ACC112 (cell line): ENCODE measurements around the gene C19orf85.
"Not testable (repeated sequence)": the region's sequence is repeated elsewhere in the genome, so short reads cannot be mapped to it uniquely, and the experiment has no call there.

Experiments used
- H2AFZ ChIP-seq: fragments of 200-600 bp; sonication (generic); one replicate; pipeline ENCODE4 v1.6.0; 2017; ENCODE audit warnings: antibody characterized with exemption, low read length; ENCODE audit not compliant: unreplicated experiment
- H3K27ac ChIP-seq: fragments of 200-600 bp; sonication (generic); 2 replicates; pipeline ENCODE4 v1.5.1; 2014; ENCODE audit warnings: low read depth, mild to moderate bottlenecking, antibody characterized with exemption, low read length, moderate library complexity
- H3K27me3 ChIP-seq: fragments of 200-600 bp; sonication (generic); 2 replicates; pipeline ENCODE4 v1.6.1; 2014; ENCODE audit warnings: mild to moderate bottlenecking, antibody characterized with exemption, low read length, moderate library complexity, mixed read lengths; ENCODE audit not compliant: insufficient read depth
- H3K36me3 ChIP-seq: fragments of 200-600 bp; sonication (generic); 2 replicates; pipeline ENCODE4 v1.6.1; 2016; ENCODE audit warnings: mild to moderate bottlenecking, antibody characterized with exemption, low read length, moderate library complexity, mixed read lengths; ENCODE audit not compliant: insufficient read depth
- H3K4me1 ChIP-seq: fragments of 200-600 bp; sonication (generic); one replicate; pipeline ENCODE4 v1.6.1; 2016; ENCODE audit warnings: low read length, mixed read lengths; ENCODE audit not compliant: insufficient read depth, unreplicated experiment, control insufficient read depth
- H3K4me3 ChIP-seq: fragments of 200-600 bp; sonication (generic); 2 replicates; pipeline ENCODE4 v1.5.1; 2014; ENCODE audit warnings: mild to moderate bottlenecking, low read depth, low read length
- H3K79me2 ChIP-seq: fragments of 200-600 bp; sonication (generic); one replicate; pipeline ENCODE4 v1.6.0; 2016; ENCODE audit warnings: low read length; ENCODE audit not compliant: control insufficient read depth, unreplicated experiment, insufficient read depth

The C19orf85 gene

DNA sequence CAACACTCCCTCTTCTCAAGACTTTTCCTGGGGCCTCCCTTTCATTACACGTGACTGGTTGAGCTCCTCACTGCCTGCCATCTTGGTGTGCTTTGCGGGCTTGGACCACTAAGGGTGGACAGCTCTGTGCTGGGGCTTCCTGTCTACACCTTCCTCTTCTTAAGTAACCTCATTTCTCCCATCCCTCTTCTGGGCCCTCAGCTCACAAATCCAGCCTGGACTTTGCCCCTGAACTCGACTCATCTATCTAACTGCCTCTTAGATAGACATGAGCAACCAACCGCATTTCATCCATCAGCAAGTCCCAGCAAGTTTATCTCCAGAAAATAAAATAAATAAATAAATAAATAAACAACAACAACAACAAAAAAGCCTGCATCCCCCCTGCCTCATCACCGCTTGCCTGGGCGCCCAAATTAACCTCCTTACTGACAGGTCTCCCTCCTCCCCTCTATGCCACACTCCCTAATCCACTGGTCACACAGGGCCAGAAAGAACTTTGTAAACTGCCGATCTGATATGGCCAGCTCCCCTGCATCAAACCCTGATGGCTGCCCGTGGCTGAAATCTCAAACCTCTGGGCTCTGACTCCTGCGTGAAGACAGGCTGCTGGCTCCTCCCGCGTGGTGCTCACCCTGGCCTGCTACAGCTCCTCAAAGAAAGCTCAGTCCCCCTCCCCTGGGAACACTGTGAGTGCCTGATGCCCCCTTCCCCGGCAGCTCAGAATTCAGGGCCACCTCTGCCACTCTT is 10.9 kb downstream of the C19orf85 start:
- H3K79me2 ChIP-seq, result no peaks in the 10 kb centered on the region
- peaks cover 25% of the 10 kb centered on the region for H3K27me3 ChIP-seq
- no peaks in the 10 kb centered on the region for H3K36me3 ChIP-seq
- no peaks in the 10 kb centered on the region for H3K4me1 ChIP-seq
- no peak overlapping the region for H3K27ac ChIP-seq
- H2AFZ ChIP-seq, result no peak overlapping the region
- no peak overlapping the region for H3K4me3 ChIP-seq

GRCh38 chr19:55452749-55453346 is 11.7 kb downstream of the C19orf85 start:
- no peak overlapping the region for H3K27ac ChIP-seq

GRCh38 chr19:55451965-55452748 is 12.4 kb downstream of the C19orf85 start:
- Histone ChIP-seq H3K36me3 (no peaks in the 10 kb centered on the region), H3K4me3 (0 out of 2 replicates have a peak overlapping the region, but pooled peaks have one; percentile 9), H3K4me1 (no peaks in the 10 kb centered on the region), H3K27me3 (peaks cover 27% of the 10 kb centered on the region), H3K27ac (no peak overlapping the region), H3K79me2 (no peaks in the 10 kb centered on the region), H2AFZ (no peak overlapping the region)

More at GRCh38 chr19:55452749-55453346, 11.7 kb downstream of the C19orf85 start:
- Histone ChIP-seq H3K27me3 (peaks cover 25% of the 10 kb centered on the region), H3K4me3 (no peak overlapping the region), H3K4me1 (no peaks in the 10 kb centered on the region), H2AFZ (no peak overlapping the region), H3K36me3 (no peaks in the 10 kb centered on the region), H3K79me2 (no peaks in the 10 kb centered on the region)

DNA sequence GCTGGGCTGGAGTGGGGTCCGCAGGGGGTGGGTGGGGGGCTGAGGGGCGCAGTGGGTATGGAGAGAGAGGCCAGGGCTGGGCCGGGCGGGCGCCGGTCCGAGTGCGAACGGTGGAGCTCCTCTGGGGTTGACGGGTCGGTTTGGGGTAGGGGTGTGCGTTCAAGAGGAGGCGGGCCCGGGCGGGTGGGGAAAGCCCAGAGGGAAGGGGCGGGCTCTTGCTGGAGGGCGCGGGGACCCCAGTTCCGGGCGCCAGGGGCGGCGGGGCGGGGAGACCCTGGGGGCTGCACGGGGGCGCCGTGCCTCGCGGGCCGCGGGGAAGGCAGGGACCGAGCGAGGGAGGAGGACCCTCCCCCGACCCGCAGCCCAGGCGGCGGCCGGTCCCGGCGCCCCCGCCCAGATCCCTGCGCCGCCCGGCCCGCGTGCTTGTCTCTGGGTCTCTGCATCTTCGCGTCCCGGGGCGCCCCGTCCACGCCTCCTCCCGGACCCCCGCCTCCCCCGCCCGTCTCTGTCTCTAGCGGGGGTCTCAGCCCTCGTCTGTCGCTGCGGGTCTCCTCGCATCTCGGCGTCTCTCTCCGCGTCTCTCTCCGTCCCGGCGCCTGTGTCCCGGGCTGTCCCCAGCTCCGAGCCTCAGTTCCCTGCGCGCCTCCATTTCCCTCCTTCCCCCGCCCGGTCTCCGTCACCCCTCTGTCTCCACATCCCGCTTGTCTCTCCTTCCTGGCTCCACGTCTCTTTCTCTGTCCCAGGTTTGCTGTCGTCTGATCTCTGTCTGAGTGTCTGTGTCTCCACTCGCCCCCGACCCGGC is 13.2 kb downstream of the C19orf85 start:
- H3K36me3 ChIP-seq, result no peaks in the 10 kb centered on the region
- H3K4me3 ChIP-seq, result peak overlapping the region; percentile 9; the same call in 1 of the 2 replicates
- peaks cover 30% of the 10 kb centered on the region for H3K27me3 ChIP-seq
- H3K79me2 ChIP-seq, result no peaks in the 10 kb centered on the region
- H2AFZ ChIP-seq, result no peak overlapping the region
- no peak overlapping the region for H3K27ac ChIP-seq
- no peaks in the 10 kb centered on the region for H3K4me1 ChIP-seq

DNA sequence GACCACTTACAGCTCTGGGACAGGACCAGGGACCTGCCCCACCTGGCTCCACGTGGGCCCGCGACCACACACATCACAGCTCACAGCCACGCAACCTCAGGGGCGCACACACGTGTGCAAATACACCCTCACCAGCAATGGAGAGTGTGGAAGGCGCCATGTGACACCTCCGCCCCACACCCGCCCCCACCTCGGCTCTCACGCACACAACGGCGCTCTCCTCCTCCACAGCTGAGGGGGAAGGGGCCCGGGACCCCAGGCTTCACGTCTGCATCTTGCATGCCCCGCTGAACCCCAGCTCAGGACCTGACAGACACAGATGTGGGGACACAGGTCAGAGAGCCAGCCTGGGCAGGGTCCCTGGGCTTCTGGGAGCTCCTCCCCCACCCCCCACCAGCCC is 15.1 kb downstream of the C19orf85 start:
- H2AFZ ChIP-seq, result no peak overlapping the region
- no peaks in the 10 kb centered on the region for H3K36me3 ChIP-seq
- H3K4me1 ChIP-seq, result no peaks in the 10 kb centered on the region
- no peaks in the 10 kb centered on the region for H3K79me2 ChIP-seq
- H3K27ac ChIP-seq, result no peak overlapping the region
- H3K27me3 ChIP-seq, result peaks cover 39% of the 10 kb centered on the region
- no peak overlapping the region for H3K4me3 ChIP-seq

- not testable (repeated sequence) for H3K36me3 ChIP-seq, H3K4me1 ChIP-seq, H2AFZ ChIP-seq, H3K4me3 ChIP-seq, H3K79me2 ChIP-seq, H3K27ac ChIP-seq
- peaks cover 52% of the 10 kb centered on the region for H3K27me3 ChIP-seq
These were observed 16.4 kb downstream of the C19orf85 start for GRCh38 chr19:55448175-55448490.

GRCh38 chr19:55447421-55448174 is 17.0 kb downstream of the C19orf85 start:
- no peak overlapping the region for H3K27ac ChIP-seq
- no peaks in the 10 kb centered on the region for H3K4me1 ChIP-seq
- no peak overlapping the region for H2AFZ ChIP-seq
- H3K36me3 ChIP-seq, result no peaks in the 10 kb centered on the region
- H3K4me3 ChIP-seq, result no peak overlapping the region
- H3K27me3 ChIP-seq, result peaks cover 54% of the 10 kb centered on the region
- no peaks in the 10 kb centered on the region for H3K79me2 ChIP-seq

- Histone ChIP-seq H3K4me3 (no peak overlapping the region), H3K4me1 (no peaks in the 10 kb centered on the region), H3K79me2 (no peaks in the 10 kb centered on the region), H2AFZ (no peak overlapping the region), H3K36me3 (no peaks in the 10 kb centered on the region), H3K27ac (no peak overlapping the region), H3K27me3 (peaks cover 55% of the 10 kb centered on the region)
These were observed 18.5 kb downstream of the C19orf85 start for GRCh38 chr19:55446060-55446459.

DNA sequence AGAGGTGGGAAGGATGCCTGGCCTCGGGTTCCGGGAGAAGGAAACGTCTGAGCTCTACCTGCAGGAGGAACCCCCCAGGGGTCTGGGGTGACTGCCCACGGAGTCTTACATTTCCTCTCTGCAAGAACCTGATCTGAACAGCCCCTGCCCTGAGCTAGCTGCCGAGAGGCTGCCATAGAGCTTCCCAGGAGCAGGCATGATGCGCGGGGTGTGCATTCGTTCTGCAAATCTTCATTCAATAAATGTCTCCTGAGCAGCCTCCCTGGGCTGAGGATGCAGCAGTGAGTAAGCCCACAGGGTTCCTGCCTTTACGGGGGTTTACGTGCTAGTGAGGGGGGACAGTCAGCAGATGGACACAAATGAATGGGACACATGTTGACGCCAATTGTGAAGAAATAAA is 19.9 kb downstream of the C19orf85 start:
- H3K27me3 ChIP-seq, result peaks cover 57% of the 10 kb centered on the region
- no peak overlapping the region for H3K4me3 ChIP-seq
- H3K79me2 ChIP-seq, result no peaks in the 10 kb centered on the region
- H3K36me3 ChIP-seq, result no peaks in the 10 kb centered on the region
- H3K27ac ChIP-seq, result no peak overlapping the region
- no peak overlapping the region for H2AFZ ChIP-seq
- no peaks in the 10 kb centered on the region for H3K4me1 ChIP-seq
